ENCODE measurements around the gene GADL1.

The GADL1 gene

GRCh38 chr3:30776186-30776815, 118.2 kb downstream of the GADL1 start:
- TF ChIP-seq, protein P1, sequence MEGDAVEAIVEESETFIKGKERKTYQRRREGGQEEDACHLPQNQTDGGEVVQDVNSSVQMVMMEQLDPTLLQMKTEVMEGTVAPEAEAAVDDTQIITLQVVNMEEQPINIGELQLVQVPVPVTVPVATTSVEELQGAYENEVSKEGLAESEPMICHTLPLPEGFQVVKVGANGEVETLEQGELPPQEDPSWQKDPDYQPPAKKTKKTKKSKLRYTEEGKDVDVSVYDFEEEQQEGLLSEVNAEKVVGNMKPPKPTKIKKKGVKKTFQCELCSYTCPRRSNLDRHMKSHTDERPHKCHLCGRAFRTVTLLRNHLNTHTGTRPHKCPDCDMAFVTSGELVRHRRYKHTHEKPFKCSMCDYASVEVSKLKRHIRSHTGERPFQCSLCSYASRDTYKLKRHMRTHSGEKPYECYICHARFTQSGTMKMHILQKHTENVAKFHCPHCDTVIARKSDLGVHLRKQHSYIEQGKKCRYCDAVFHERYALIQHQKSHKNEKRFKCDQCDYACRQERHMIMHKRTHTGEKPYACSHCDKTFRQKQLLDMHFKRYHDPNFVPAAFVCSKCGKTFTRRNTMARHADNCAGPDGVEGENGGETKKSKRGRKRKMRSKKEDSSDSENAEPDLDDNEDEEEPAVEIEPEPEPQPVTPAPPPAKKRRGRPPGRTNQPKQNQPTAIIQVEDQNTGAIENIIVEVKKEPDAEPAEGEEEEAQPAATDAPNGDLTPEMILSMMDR (IDR thresholded peaks at IDR 0.05; ENCODE audit: control extremely low read depth, extremely low read depth, low read depth, missing control alignments), result no peak
- ChIA-PET CTCF (no interaction called here), POLR2A (no interaction called here)
- no peak for DNase-seq (ENCODE audit: extremely low spot score)

- no peak for DNase-seq (ENCODE audit: extremely low spot score)
- ChIA-PET POLR2A (no interaction called here), CTCF (no interaction called here)
- TF ChIP-seq, protein P1 (IDR thresholded peaks at IDR 0.05; ENCODE audit: control extremely low read depth, extremely low read depth, low read depth, missing control alignments), result no peak
Measured at GRCh38 chr3:30775040-30775439, 119.4 kb downstream of the GADL1 start.

DNA sequence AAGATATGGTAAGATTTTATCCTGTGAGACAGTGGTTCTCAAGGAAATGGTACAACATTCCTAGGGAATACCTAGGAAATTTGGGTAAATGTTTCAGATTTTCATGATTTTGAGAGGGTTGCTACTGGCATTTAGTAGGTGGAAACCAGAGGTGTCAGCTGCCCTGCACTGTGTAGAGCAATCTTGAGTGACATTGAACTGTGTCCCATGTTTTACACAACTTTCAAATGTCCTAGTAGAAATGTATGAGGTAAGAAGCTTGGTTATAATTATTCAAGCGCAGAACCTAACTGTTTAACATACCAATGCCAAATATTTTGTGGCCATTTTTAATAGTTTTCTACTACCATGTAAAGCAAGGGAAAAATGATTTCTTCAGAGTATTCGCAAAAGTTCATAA, 120.4 kb downstream of the GADL1 start:
- TF ChIP-seq, protein P1 (IDR thresholded peaks at IDR 0.05; ENCODE audit: control extremely low read depth, extremely low read depth, low read depth, missing control alignments), result no peak
- POLR2A ChIA-PET, result no interaction called here
- CTCF ChIA-PET, result interaction anchor here (1.1 to 1.4 kb wide), 2 partner anchors 358 to 994 kb away, joined by 3 read pairs; no protein-coding TSS in a partner anchor
- DNase-seq (ENCODE audit: extremely low spot score), result no peak

DNA sequence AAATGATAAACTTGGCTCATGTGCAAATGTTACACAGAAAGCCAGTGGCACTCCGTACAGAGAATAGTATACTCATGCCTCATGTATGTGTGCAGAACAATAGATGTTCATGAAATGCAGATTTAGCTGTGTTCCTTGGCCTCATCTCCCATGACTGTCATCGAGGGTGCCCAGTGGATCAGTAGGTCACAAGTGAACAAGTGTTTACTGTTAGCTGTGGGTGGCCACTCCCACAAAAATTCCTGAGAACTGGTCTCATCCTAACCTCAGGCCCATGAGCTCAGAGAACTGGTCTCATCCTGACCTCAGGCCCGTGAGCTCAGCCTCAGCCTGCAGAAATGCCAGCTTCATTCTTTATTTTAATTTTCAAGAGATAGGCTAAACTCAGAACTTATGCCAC, 124.1 kb downstream of the GADL1 start:
- TF ChIP-seq, protein P1 (IDR thresholded peaks at IDR 0.05; ENCODE audit: control extremely low read depth, extremely low read depth, low read depth, missing control alignments), result no peak
- ChIA-PET CTCF (interaction anchor here (0.7 to 4.4 kb wide), 20 partner anchors 8 to 998 kb away, joined by 3 to 45 read pairs (median 6); partner anchors contain the start of gene STT3B), POLR2A (no interaction called here)
- DNase-seq (ENCODE audit: extremely low spot score), result no peak

DNA sequence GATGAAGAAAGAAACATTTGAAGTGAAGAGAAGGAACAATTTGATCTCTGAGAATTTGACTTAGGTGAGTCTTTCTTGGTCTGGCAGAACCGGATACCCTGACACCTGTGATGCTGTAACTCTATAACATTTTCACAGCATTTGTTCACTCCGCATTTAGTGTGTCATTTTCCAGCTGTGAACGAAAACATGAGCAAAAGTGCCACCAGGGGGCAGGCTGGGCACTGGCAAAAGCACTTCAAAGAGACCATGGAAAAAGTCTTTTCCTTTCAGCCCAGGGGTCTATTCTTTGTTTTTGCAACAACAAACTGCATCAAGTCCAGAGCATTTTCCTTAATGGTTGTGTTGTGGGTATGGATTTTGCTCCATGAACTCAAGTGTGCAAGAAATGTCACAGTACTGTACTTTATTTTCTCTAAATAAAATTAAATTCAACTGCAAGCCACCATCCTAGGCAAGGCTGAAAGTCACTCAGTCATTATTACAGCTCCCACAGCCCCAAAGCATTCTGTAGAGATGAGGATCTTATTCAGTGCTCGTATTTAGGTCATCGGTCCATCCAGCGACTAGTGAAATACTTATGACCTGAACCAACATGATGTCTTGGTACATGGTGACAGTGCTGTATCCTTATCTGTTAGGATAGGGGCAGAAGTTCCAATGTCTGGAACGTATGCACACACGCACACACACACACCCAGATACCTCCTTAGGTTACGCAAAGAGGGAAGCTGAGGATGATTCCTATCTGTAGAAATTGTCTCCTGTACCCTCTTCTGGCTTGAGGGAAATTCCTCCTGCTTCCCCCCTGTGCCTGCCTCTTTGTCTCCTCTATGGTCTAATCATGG, 125.5 kb downstream of the GADL1 start:
- CTCF ChIA-PET, result interaction anchor here (0.7 to 4.4 kb wide), 24 partner anchors 9 to 1029 kb away, joined by 3 to 45 read pairs (median 5); no protein-coding TSS in a partner anchor
- POLR2A ChIA-PET, result no interaction called here
- peak; percentile 35 for DNase-seq (ENCODE audit: extremely low spot score)
- TF ChIP-seq, protein P1 (IDR thresholded peaks at IDR 0.05; ENCODE audit: control extremely low read depth, extremely low read depth, low read depth, missing control alignments), result peak; percentile 80

DNA sequence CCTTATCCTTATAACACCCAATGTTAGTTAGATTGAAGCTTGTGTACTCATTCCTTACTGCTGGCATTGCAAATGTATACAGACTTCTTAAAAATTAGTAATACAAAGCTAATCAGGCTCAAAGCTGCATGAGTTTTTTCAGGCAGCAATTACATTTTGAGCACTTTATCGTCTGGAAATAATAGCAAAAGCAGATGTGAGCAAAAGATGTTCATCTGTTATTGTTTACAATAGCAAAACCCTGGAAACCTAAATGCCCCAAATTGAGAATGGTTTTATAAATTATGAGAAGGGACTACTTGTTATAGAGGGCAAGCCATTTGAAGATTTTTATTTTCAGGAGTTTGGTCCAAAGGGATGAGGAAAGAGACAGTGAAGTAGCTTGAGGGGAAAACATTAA, 126.4 kb downstream of the GADL1 start:
- TF ChIP-seq, protein P1 (IDR thresholded peaks at IDR 0.05; ENCODE audit: control extremely low read depth, extremely low read depth, low read depth, missing control alignments), result no peak
- ChIA-PET CTCF (interaction anchor here (1.0 to 4.4 kb wide), 10 partner anchors 10 to 1001 kb away, joined by 3 to 45 read pairs (median 6); no protein-coding TSS in a partner anchor), POLR2A (no interaction called here)
- DNase-seq (ENCODE audit: extremely low spot score), result no peak

Measured in GM10248 (cell line).